ENCODE measurements around the gene NAA40. TPM values are rescaled to one million over a fixed set of nuclear protein-coding genes. Genes with fewer than 3 reads are reported as not detected.

NAA40 gene
- total and polyA plus RNA-seq, 2 of the 13 experiments (the other 11 are each of a cell fraction or from before 2014, with no cell fraction given) = 11.1 to 17.9 TPM

- TF ChIP-seq TRIM22 (IDR thresholded peaks at IDR 0.05) (no peak), ZSCAN29 (CRISPR knock-in tag; conservative IDR thresholded peaks at IDR 0.05) (no peak), DRAP1 (CRISPR knock-in tag; IDR thresholded peaks at IDR 0.05) (peak; percentile 82), ETV6 (CRISPR knock-in tag; conservative IDR thresholded peaks at IDR 0.05) (no peak; the same call in 1 of the 2 replicates), CREB1 (IDR thresholded peaks at IDR 0.05) (no peak), CREB1 (CRISPR knock-in tag; IDR thresholded peaks at IDR 0.05) (no peak), ZSCAN31 (CRISPR knock-in tag; IDR thresholded peaks at IDR 0.05; ENCODE audit: low read depth) (0 out of 2 replicates have a peak, but pooled peaks have one; percentile 45), ZBTB46 (CRISPR knock-in tag; IDR thresholded peaks at IDR 0.05; ENCODE audit: borderline replicate concordance) (no peak), CBX2 (IDR thresholded peaks at IDR 0.05; ENCODE audit: low read depth, low read length) (no peak), CBX2 (CRISPR knock-in tag; IDR thresholded peaks at IDR 0.05; ENCODE audit: low read depth) (no peak), ZSCAN21 (CRISPR knock-in tag; IDR thresholded peaks at IDR 0.05; ENCODE audit: borderline replicate concordance) (peak; percentile 64; the same call in 1 of the 2 replicates), NR3C1 (CRISPR knock-in tag; IDR thresholded peaks at IDR 0.05) (no peak), THYN1 (CRISPR knock-in tag; IDR thresholded peaks at IDR 0.05; ENCODE audit: borderline replicate concordance, low read depth) (no peak), KDM5A (IDR thresholded peaks at IDR 0.05; ENCODE audit: borderline replicate concordance, low read length) (peak; percentile 86), ZNF777 (CRISPR knock-in tag; IDR thresholded peaks at IDR 0.05) (peak; percentile 51; the same call in 1 of the 2 replicates), ZFP62 (CRISPR knock-in tag; IDR thresholded peaks at IDR 0.05) (no peak)
- TF ChIP-seq, protein P1, sequence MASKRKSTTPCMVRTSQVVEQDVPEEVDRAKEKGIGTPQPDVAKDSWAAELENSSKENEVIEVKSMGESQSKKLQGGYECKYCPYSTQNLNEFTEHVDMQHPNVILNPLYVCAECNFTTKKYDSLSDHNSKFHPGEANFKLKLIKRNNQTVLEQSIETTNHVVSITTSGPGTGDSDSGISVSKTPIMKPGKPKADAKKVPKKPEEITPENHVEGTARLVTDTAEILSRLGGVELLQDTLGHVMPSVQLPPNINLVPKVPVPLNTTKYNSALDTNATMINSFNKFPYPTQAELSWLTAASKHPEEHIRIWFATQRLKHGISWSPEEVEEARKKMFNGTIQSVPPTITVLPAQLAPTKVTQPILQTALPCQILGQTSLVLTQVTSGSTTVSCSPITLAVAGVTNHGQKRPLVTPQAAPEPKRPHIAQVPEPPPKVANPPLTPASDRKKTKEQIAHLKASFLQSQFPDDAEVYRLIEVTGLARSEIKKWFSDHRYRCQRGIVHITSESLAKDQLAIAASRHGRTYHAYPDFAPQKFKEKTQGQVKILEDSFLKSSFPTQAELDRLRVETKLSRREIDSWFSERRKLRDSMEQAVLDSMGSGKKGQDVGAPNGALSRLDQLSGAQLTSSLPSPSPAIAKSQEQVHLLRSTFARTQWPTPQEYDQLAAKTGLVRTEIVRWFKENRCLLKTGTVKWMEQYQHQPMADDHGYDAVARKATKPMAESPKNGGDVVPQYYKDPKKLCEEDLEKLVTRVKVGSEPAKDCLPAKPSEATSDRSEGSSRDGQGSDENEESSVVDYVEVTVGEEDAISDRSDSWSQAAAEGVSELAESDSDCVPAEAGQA (IDR thresholded peaks at IDR 0.05; ENCODE audit: low read depth) = peak; percentile 71
- TF ChIP-seq, protein P1 (CRISPR knock-in tag; IDR thresholded peaks at IDR 0.05; ENCODE audit: borderline replicate concordance) = peak; percentile 86; the same call in 1 of the 2 replicates
- TF ChIP-seq, protein P2, sequence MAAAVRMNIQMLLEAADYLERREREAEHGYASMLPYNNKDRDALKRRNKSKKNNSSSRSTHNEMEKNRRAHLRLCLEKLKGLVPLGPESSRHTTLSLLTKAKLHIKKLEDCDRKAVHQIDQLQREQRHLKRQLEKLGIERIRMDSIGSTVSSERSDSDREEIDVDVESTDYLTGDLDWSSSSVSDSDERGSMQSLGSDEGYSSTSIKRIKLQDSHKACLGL (CRISPR knock-in tag; IDR thresholded peaks at IDR 0.05) = peak; percentile 78
Observed at GRCh38 chr11:63986156-63986931, 47.5 kb downstream of the NAA40 start, which contains the start of gene OTUB1 (continued).
